ENCODE data around the gene NHS.

NHS gene

GRCh38 chrX:17590892-17591740 lies 216.1 kb downstream of the NHS start:
- peak; percentile 51 for DNase-seq (ENCODE audit: low spot score)

DNA sequence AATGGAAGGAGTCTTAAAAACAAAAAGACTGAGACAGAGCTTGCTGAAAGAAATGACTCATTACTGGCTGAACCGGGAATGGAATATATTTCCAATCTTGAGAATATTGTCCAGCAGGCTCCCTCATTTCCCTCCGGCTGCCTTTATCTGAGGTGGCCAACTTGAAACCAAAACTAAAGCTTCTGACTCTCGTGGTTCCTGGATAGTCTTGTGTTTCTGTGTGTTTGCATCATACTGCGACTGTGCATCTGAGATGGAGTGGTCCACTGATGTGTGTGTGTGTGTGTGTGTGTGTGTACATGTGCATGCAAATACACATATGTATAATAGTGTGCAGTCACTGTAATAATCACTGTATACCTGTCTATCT lies 216.7 kb downstream of the NHS start:
- peak; percentile 37 for DNase-seq (ENCODE audit: low spot score)

- no peak for DNase-seq (ENCODE audit: low spot score)
These were observed 217.1 kb downstream of the NHS start for GRCh38 chrX:17592117-17592516.

DNA sequence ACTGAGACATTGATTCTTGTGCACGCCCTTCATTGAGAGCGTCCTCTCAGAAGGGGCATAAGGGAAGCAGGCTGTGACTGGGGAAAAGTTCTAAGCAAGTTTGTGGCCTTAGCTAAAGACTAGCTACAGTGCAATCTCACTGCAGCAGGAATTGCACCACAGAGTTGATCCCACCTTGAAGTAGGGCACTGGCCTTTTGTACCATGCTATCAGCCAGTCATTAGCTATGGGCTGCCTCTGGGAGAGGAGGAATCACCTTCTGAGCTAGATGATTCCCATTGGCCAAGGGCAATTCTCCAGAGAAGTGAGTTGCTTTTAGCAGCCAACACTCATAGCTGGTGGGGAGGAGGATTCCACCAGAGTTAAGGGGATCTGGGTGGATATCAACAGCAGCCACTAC lies 219.7 kb downstream of the NHS start:
- no peak for DNase-seq (ENCODE audit: low spot score)

DNA sequence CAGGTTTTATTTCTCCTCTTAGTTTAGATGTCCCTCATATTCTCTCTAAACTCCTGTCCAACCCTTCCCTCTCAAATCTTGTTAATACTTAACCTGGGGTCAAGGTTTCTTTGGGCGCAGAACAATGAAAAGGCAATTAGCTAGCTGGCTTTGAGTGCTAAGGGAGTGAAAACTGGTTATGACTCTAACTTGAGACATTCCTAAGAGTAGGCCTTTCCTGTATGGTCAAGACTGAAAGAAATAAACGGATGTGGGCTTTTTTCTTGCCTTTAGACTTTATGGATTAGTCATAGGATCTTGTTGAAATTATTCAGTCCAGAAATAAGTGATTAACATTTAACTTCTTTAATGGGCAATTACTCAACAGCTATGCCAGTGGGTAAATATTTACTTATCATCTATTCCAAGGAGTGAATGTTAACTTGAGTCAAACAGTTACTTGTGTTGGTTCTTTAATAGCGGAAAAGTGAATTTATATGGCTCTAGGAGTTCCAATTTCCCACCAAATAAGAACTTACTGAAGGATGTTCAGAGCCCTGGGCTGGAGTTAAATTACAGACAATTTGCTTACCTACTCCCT lies 220.5 kb downstream of the NHS start:
- no peak for DNase-seq (ENCODE audit: low spot score)

DNA sequence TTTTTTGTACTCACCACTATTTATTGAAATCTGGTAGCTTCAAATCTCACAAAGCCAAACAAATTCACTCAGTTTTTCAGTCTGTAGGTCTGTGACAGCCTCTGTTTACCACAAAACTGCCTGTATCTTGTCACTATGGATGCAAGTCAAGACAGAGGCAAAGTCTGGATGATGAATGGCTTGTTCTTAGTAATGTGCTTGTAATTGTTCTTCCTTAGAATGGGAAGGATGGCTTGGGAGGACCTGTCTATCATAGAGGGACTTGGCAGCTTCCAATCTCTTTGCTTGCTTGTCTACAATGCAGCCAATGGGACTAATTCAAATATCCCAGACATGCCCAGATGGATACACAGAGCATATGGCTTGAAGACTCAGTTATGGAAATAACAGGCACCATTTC lies 221.1 kb downstream of the NHS start:
- DNase-seq (ENCODE audit: low spot score): no peak

GRCh38 chrX:17596546-17597205 lies 221.7 kb downstream of the NHS start:
- DNase-seq (ENCODE audit: low spot score): no peak

- DNase-seq (ENCODE audit: low spot score): no peak
These were observed 222.3 kb downstream of the NHS start for GRCh38 chrX:17597327-17597726.

DNA sequence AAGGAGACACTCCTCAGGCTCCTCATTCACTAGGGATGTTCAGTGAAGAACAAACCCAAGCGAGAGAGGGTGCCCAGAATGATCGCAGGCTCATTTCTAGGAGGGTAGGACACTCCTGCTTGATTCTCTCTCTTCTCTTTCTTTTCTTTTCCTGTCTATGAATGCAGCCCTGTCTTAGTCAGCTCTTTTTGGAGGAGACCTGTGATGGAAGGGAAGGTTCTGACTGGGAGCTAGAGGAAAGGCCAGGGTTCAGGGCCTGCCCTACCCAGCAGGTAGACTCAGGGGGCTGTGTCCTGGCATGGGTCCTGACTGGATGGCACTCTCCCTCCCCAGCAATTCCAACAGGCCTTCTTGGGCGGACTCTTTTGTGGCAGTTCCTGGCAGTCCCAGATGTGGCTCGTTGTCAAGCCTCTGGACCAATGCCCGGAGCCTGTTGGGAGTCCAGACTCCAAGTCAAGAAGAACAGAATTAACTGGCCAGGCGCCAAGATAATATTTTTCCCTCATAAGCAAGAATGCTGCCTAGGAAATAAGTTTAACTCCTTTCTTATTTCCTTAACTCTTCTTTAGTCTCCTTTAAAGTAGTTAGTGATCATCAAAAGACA lies 222.9 kb downstream of the NHS start:
- no peak for DNase-seq (ENCODE audit: low spot score)

- DNase-seq (ENCODE audit: low spot score): no peak
These were observed 226.6 kb downstream of the NHS start for GRCh38 chrX:17601441-17602200.

DNA sequence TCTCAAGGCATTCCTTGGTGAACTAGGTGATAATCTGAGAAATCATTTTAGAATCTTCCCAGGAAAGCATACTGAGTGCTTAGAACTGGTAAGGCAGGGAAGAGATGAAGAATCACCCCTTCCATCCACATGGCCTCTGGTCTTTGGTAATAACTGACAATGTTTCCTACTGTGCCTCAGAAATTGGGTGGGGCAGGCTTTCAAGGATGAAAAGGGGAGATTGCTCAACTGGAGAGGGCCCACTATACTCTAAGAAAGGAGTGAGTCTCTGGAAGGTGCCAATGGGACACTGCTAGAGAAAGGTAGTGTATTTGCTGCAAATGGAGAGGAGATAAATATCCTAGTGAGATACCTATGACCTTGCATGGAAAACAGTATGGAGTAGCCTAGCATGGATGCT lies 227.2 kb downstream of the NHS start:
- no peak for DNase-seq (ENCODE audit: low spot score)

- DNase-seq (ENCODE audit: low spot score): no peak
These were observed 228.2 kb downstream of the NHS start for GRCh38 chrX:17603196-17603595.

GRCh38 chrX:17605676-17606075 lies 230.7 kb downstream of the NHS start:
- no peak for DNase-seq (ENCODE audit: low spot score)

GRCh38 chrX:17606231-17606630 lies 231.2 kb downstream of the NHS start:
- DNase-seq (ENCODE audit: low spot score): no peak

- no peak for DNase-seq (ENCODE audit: low spot score)
These were observed 233.9 kb downstream of the NHS start for GRCh38 chrX:17608888-17609287.

GRCh38 chrX:17610788-17611187 lies 235.8 kb downstream of the NHS start:
- DNase-seq (ENCODE audit: low spot score): no peak

DNA sequence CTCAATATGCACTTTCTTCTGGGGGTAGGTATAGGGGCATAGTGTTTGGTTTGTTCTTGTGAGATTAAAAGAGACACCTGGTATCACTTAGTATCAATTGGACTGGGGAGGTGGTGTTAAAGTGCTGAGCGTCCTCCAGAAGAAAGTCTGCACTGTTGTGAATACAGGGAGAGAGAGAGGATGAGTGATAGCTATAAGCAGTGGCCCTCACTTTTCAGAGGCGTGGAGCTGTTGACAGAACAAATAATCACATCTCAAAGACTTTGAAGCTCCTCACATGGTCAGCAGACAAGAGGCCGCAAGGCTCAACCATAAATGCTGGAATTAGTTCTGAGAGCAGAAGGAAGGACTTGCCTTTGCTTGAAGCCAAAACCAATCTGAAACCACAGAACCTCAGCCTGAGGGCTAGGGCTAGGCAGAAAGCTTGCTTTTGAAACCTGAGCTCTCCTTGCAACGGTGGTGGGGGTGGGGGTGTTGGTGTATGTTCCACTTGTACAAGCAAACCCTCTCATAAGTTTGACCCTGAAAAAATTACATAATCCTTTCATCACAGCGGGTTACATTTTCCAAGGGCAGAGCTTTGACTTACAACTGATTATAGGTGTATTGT lies 239.1 kb downstream of the NHS start:
- no peak for DNase-seq (ENCODE audit: low spot score)

DNA sequence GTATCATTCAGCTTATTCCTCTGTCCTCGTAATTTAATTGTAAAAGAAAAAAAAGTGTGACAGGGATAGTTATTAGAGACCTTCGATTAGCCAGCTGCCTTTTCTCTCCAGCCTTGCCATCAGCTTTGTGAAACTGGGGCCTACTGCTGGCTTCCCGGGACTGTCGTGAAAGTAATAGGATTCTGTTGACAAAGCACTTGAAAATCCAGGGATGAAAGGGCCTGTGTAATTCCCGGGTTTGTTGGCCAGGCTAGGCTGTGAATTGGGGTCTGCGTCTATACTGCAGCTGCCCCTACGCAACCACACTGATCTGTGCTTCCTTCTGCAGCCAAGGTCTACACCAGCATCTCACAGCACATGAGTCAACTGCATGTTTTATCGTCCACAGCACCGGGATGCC lies 241.9 kb downstream of the NHS start:
- no peak for DNase-seq (ENCODE audit: low spot score)

DNA sequence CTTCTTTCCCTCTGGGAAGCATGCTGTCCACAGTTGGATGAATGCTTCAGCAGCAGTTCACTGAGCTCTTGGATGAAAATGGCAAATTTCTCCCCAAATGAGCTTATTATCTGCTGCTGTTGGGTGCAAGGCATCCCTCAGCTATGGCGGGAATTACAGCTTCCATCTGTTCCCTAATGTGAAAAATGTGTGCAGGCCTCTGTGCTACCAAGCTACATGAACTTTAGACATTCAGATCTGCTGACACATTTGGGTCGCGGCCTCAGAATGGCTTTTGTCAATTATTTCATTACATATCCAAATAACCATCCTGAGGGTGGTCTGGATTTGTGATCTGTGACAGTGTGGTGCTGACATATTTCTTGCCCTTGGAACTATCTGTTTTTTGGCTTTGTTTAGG lies 242.8 kb downstream of the NHS start:
- no peak for DNase-seq (ENCODE audit: low spot score)

GRCh38 chrX:17621566-17622270 lies 246.7 kb downstream of the NHS start:
- no peak for DNase-seq (ENCODE audit: low spot score)

DNA sequence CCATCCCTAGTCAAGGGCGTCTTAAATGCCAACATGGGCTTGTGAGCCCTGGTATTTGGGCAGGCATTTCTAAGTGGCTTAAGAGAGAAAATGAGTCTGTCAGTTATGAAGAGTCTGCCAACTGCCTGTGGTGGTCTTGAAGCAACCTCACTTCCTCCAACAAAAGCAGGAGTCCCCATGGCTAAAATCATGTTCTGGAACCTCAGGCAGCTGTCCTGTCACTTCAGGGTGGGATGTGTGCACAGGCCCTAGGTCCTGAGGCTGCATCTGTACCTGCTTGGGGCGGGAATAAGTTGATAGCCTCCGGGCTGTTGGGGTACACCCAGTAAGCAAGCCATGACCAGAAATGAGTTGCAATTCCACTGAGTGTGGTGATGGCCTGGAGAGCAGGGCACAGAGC lies 247.3 kb downstream of the NHS start:
- no peak for DNase-seq (ENCODE audit: low spot score)
